K562 (cell line): ENCODE results near the gene PARD6A. TPM values are rescaled to one million over a fixed set of nuclear protein-coding genes. Genes with fewer than 3 reads are reported as not detected.

ENCODE experiments used
- AFF4 ChIP-seq: sonication (generic); formaldehyde crosslinking; IDR thresholded peaks from 2 replicates; pipeline ENCODE4 v1.8.0; 2023; ENCODE audit warnings: mild to moderate bottlenecking, missing genetic modification reagents
- CTCFL ChIP-seq: IDR thresholded peaks from 2 replicates; pipeline ENCODE4 v1.6.1; 2011; ENCODE audit warnings: borderline replicate concordance, low read depth, mild to moderate bottlenecking, moderate library complexity, low read length; ENCODE audit not compliant: insufficient read depth, poor library complexity, severe bottlenecking
- DNMT1 ChIP-seq: fragments of 450-650 bp; IDR thresholded peaks from 2 replicates; pipeline ENCODE4 v1.6.1; 2016; ENCODE audit warnings: antibody characterized with exemption, mild to moderate bottlenecking
- GTF2A2 ChIP-seq: IDR thresholded peaks from 2 replicates; pipeline ENCODE4 v1.6.1; 2016; ENCODE audit warnings: mild to moderate bottlenecking, missing genetic modification characterization, missing compliant biosample characterization
- NR2C1 ChIP-seq, 2 experiments: fragments of 450-650 bp; IDR thresholded peaks; 2 replicates each; pipeline ENCODE4 v1.6.1; 2017; ENCODE audit warnings: mild to moderate bottlenecking in 2 of 2, antibody characterized with exemption in 1 of 2, inconsistent platforms in 1 of 2, missing compliant biosample characterization in 1 of 2, missing genetic modification characterization in 1 of 2
- SAFB ChIP-seq: fragments of 200-400 bp; formaldehyde crosslinking; IDR thresholded peaks from 2 replicates; pipeline ENCODE4 v1.6.1; 2017; ENCODE audit warnings: low read depth, low read length, borderline replicate concordance
- SOX6 ChIP-seq: fragments of 450-650 bp; IDR thresholded peaks from 2 replicates; pipeline ENCODE4 v1.6.1; 2014; ENCODE audit warnings: mild to moderate bottlenecking
- ZBTB33 ChIP-seq: sonication (generic); formaldehyde crosslinking; IDR thresholded peaks from 2 replicates; pipeline ENCODE4 v1.8.1; 2023; ENCODE audit warnings: mild to moderate bottlenecking, missing genetic modification reagents
- ZNF280A ChIP-seq: fragments of 450-650 bp; IDR thresholded peaks from 2 replicates; pipeline ENCODE4 v1.6.1; 2018; ENCODE audit warnings: mild to moderate bottlenecking, low read depth; ENCODE audit not compliant: partially characterized antibody
- ZNF518B ChIP-seq: fragments of 250-450 bp; sonication (Bioruptor Pico); IDR thresholded peaks from 2 replicates; pipeline ENCODE4 v1.5.0; 2021; ENCODE audit warnings: mild to moderate bottlenecking, moderate library complexity
- ZNF77 ChIP-seq: fragments of 250-450 bp; sonication (Bioruptor Pico); IDR thresholded peaks from 2 replicates; pipeline ENCODE4 v1.5.0; 2020
- polyA plus RNA-seq, 8 experiments: library from polyadenylated mRNA; depleted of rRNA in 4 of 8; stranded (reverse) in 5 of 8; unstranded in 3 of 8; fragments of >200 nt; fragmentation: Nextera tagmentation in 2 of 8; fragmentation: Illumina TruSeq in 1 of 8; extraction: Ambion mirVana in 2 of 8; extraction: Trizol in 1 of 8; gene quantifications; 2 replicates each; pipeline versions ENCODE4 v1.2.1 to v1.2.3, GENCODE V29; 2011 to 2014; ENCODE audit warnings: inconsistent platforms in 1 of 8, missing spikeins in 1 of 8
- total RNA-seq, 7 experiments: library from RNA; depleted of rRNA in 6 of 7; stranded (reverse); fragments of >200 nt in 6 of 7; fragmentation: Illumina TruSeq in 2 of 7; extraction: Trizol in 2 of 7; gene quantifications; 2 replicates each; pipeline versions ENCODE4 v1.2.1 to v1.2.3, GENCODE V29; 2011 to 2021; ENCODE audit warnings: low replicate concordance in 1 of 7

Gene PARD6A
- total and polyA plus RNA-seq, 9 of the 15 experiments (the other 6 are each of a cell fraction or from before 2014, with no cell fraction given): 0.04 to 2.0 (median 0.44) TPM

- TF ChIP-seq ZNF518B (CRISPR knock-in tag) (no peak), ZNF280A (no peak), SAFB (peak; percentile 28; the same call in 1 of the 2 replicates), ZNF77 (no peak), NR2C1 (IDR thresholded peaks at IDR 0.05) (no peak), NR2C1 (tag; IDR thresholded peaks at IDR 0.05) (0 out of 2 replicates have a peak, but pooled peaks have one; percentile 26), DNMT1 (peak; percentile 92; the same call in 1 of the 2 replicates), AFF4 (CRISPR knock-in tag) (no peak), CTCFL (no peak), SOX6 (no peak), GTF2A2 (tag) (no peak), ZBTB33 (no peak)
Measured at GRCh38 chr16:67660564-67661028, at the start of gene PARD6A (continued).
